Heart right ventricle (tissue), 16 donors: Measurements from ENCODE around the gene TNNC2. TPM values are rescaled to one million over a fixed set of nuclear protein-coding genes. Genes with fewer than 3 reads are reported as not detected.

Experiments used
- ATAC-seq, 8 donors: fragments of 200-7000 bp; cut with Tn5 transposase; one replicate each; pipeline ENCODE4 v1.9.1; 2020; ENCODE audit warnings: mild to moderate bottlenecking in 8 of 8, moderate library complexity in 8 of 8, moderate number of reproducible peaks in 1 of 8
- DNase-seq, 2 donors: peaks; one replicate each; pipeline ENCODE4 v3.0.0-alpha.2; 2020
- H3K27ac ChIP-seq, 10 donors: fragments of 200-600 bp; sonication (generic) in 2 of 10; one replicate each; pipeline versions ENCODE4 v1.5.0 to v1.8.0; 2020 to 2022; ENCODE audit warnings: mild to moderate bottlenecking in 3 of 10
- H3K27me3 ChIP-seq, 7 donors: fragments of 200-600 bp; one replicate each; pipeline ENCODE4 v1.8.0; 2021 to 2022; ENCODE audit warnings: mild to moderate bottlenecking in 2 of 7
- H3K36me3 ChIP-seq, 9 donors: fragments of 200-600 bp; sonication (generic) in 1 of 9; one replicate each; pipeline versions ENCODE4 v1.5.0 to v1.8.0; 2020 to 2022; ENCODE audit warnings: mild to moderate bottlenecking in 2 of 9
- H3K4me1 ChIP-seq, 9 donors: fragments of 200-600 bp; sonication (generic) in 1 of 9; one replicate each; pipeline versions ENCODE4 v1.5.0 to v1.8.0; 2020 to 2022; ENCODE audit warnings: mild to moderate bottlenecking in 4 of 9
- H3K4me3 ChIP-seq, 10 donors: fragments of 200-600 bp; sonication (generic) in 2 of 10; one replicate each; pipeline versions ENCODE4 v1.5.0 to v1.8.0; 2020 to 2022; ENCODE audit warnings: mild to moderate bottlenecking in 7 of 10, moderate library complexity in 2 of 10
- H3K9me3 ChIP-seq, 11 donors: fragments of 200-600 bp in 10 of 11; sonication (generic) in 2 of 11; one replicate each; pipeline versions ENCODE4 v1.5.0 to v1.8.0; 2013 to 2022; ENCODE audit warnings: mild to moderate bottlenecking in 2 of 11, control low read depth in 1 of 11, moderate library complexity in 1 of 11
- whole genome bisulfite sequencing, 2 donors: extraction: QIAGEN DNeasy Blood & Tissue Kit; methylation state at CpG; one replicate each; pipeline ENCODE4 v1.1.7; 2013; ENCODE audit warnings: inconsistent platforms in 1 of 2; 5-methylcytosine and 5-hydroxymethylcytosine counted together
- intact Hi-C, 10 donors: fragments of 100-400 bp; cut with DNase I; formaldehyde crosslinking; loops; one replicate each; pipeline versions ENCODE4 v1.11.1 to v1.14.2; 2022
- polyA plus RNA-seq, 2 donors: library from polyadenylated mRNA; stranded (reverse); fragments of 200-250 nt; gene quantifications; one replicate each; pipeline ENCODE4 v1.2.3, GENCODE V29; 2013
- total RNA-seq, 10 donors: library from RNA; stranded (reverse); fragmentation: NEBNext Ultra II Directional in 3 of 10; extraction: Animal tissue kit (Norgen Biotek cat#: 25700) in 3 of 10; gene quantifications; one replicate each; pipeline versions ENCODE4 v1.2.1 to v1.2.4, GENCODE V29; 2021 to 2023
- TF ChIP-seq, protein P1 (sequence below), 9 donors: fragments of 200-600 bp; sonication (generic) in 2 of 9; IDR thresholded peaks; one replicate each; pipeline versions ENCODE4 v1.5.0 to v1.8.0; 2021 to 2022; ENCODE audit warnings: antibody characterized with exemption in 9 of 9, mild to moderate bottlenecking in 5 of 9, moderate library complexity in 1 of 9
- donor health status: Arrhythmogenic right ventricular cardiomyopathy.
- donor health status: ischemic (EF 13 %, LVEDD 7.1; RV severe dilation, severe dysfunction).
- donor health status: healthy with polysubstance abuse.
- donor health status: DM: no; HTN: yes; CAD: no.
- donor health status: DM: no; HTN: no; CAD: no.
- donor health status: ischemic (EF 25% LVEDD 6.9; RV normal size, moderate dysfunction).
- donor health status: ischemic (EF 25% LVEDD 5.7; RV mildly dilated, moderate dysfunction).
- donor health status: healthy.
- donor health status: DM: yes; HTN: yes; CAD: no.
- donor health status: Ischemic cardiomyopathy.
- donor health status: ischemic (EF 35%, LVEDD 5.7; RV mildly dilated, moderate dysfunction).
- donor health status: nonischemic (EF 11% LVEDD 7.7; RV severe dilation, severe dysfunction).
- donor health status: DM: yes; HTN: yes; CAD: no.
- donor health status: PGD.
- donor health status: ischemic (EF 29% LVEDD 5.4; RV normal size, mild dysfunction).
- donor health status: nonischemic (EF 23%, LVEDD 6.1; RV moderate dilation, normal function).

The TNNC2 gene
- total and polyA plus RNA-seq, 12 donors, result 0.44 to 0.88 (median 0.59) TPM; not detected in 9

GRCh38 chr20:45827712-45828111 is 600 bp upstream of the TNNC2 start:
- no peaks in the 10 kb centered on the region for H3K36me3 ChIP-seq
- H3K27me3 ChIP-seq, result peaks cover under 1 to 21% (median 17%) of the 10 kb centered on the region in 7 donors
- TF ChIP-seq, protein P1, sequence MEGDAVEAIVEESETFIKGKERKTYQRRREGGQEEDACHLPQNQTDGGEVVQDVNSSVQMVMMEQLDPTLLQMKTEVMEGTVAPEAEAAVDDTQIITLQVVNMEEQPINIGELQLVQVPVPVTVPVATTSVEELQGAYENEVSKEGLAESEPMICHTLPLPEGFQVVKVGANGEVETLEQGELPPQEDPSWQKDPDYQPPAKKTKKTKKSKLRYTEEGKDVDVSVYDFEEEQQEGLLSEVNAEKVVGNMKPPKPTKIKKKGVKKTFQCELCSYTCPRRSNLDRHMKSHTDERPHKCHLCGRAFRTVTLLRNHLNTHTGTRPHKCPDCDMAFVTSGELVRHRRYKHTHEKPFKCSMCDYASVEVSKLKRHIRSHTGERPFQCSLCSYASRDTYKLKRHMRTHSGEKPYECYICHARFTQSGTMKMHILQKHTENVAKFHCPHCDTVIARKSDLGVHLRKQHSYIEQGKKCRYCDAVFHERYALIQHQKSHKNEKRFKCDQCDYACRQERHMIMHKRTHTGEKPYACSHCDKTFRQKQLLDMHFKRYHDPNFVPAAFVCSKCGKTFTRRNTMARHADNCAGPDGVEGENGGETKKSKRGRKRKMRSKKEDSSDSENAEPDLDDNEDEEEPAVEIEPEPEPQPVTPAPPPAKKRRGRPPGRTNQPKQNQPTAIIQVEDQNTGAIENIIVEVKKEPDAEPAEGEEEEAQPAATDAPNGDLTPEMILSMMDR (IDR thresholded peaks at IDR 0.05), result no peak
- ATAC-seq, result no peak
- no peaks in the 10 kb centered on the region for H3K9me3 ChIP-seq
- intact Hi-C loops, result loop anchor here in 5 of 10 donors (10.0 kb wide), 2 partner anchors 107 to 137 kb away; partner anchors contain the start of gene PCIF1 (in 1 of the 5)
- H3K4me3 ChIP-seq, result no peak overlapping the region
- peaks cover 3 to 42% (median 28%) of the 10 kb centered on the region in 9 donors for H3K4me1 ChIP-seq
- 76 to 91% methylated on average over 6 of the region's 6 CpGs for WGBS, 2 donors
- DNase-seq, result no peak
- H3K27ac ChIP-seq, result peak overlapping the region in 1 of 10 donors; percentile 24

GRCh38 chr20:45826381-45827019 is 612 bp downstream of the TNNC2 start:
- Histone ChIP-seq H3K27me3 (peaks cover 3 to 33% (median 28%) of the 10 kb centered on the region in 7 donors), H3K36me3 (no peaks in the 10 kb centered on the region), H3K27ac (peak overlapping the region in 7 of 10 donors; percentile 15 to 68 (median 46)), H3K4me1 (peaks cover 4 to 40% (median 27%) of the 10 kb centered on the region in 9 donors), H3K4me3 (no peak overlapping the region), H3K9me3 (no peaks in the 10 kb centered on the region)
- WGBS, 2 donors, result 54% methylated on average over 6 of the region's 6 CpGs
- intact Hi-C loops, result loop anchor here in 5 of 10 donors (10.0 kb wide), 2 partner anchors 108 to 138 kb away; partner anchors contain the start of gene PCIF1 (in 1 of the 5)
- DNase-seq (peak in 1 of 2 donors; percentile 47), ATAC-seq (peak; percentile 23 to 78 (median 52))
- TF ChIP-seq, protein P1 (IDR thresholded peaks at IDR 0.05), result no peak

GRCh38 chr20:45823949-45824835 is 2.9 kb downstream of the TNNC2 start:
- H3K27me3 ChIP-seq, result peaks cover 3 to 53% (median 35%) of the 10 kb centered on the region in 7 donors
- peak; percentile 57 to 76 (median 67) for ATAC-seq
- TF ChIP-seq, protein P1 (IDR thresholded peaks at IDR 0.05), result peak; percentile 5 to 61 (median 49)
- H3K36me3 ChIP-seq, result no peaks in the 10 kb centered on the region
- peak in 1 of 2 donors; percentile 60 for DNase-seq
- no peaks in the 10 kb centered on the region for H3K9me3 ChIP-seq
- intact Hi-C loops, result loop anchor here in 5 of 10 donors (5.0 to 10.0 kb wide), 3 partner anchors 111 to 141 kb away; partner anchors contain the start of gene PCIF1 (in 1 of the 5)
- peak overlapping the region in 5 of 10 donors; percentile 3 to 30 (median 28) for H3K4me3 ChIP-seq
- 14 to 16% methylated on average over 57 of the region's 57 CpGs for WGBS, 2 donors
- H3K4me1 ChIP-seq, result peaks cover 4 to 40% (median 26%) of the 10 kb centered on the region in 9 donors
- H3K27ac ChIP-seq, result no peak overlapping the region

- Histone ChIP-seq H3K27me3 (peaks cover 3 to 53% (median 35%) of the 10 kb centered on the region in 7 donors), H3K4me1 (peaks cover 4 to 37% (median 26%) of the 10 kb centered on the region in 9 donors), H3K36me3 (no peaks in the 10 kb centered on the region), H3K9me3 (no peaks in the 10 kb centered on the region), H3K4me3 (peak overlapping the region in 3 of 10 donors; percentile 13 to 37 (median 18)), H3K27ac (no peak overlapping the region)
- ATAC-seq, result peak; percentile 19 to 36 (median 24)
- no peak for DNase-seq
- 3 to 6% methylated on average over 24 of the region's 24 CpGs for WGBS, 2 donors
- intact Hi-C loops, result loop anchor here in 5 of 10 donors (5.0 to 10.0 kb wide), 3 partner anchors 112 to 142 kb away; partner anchors contain the start of gene PCIF1 (in 1 of the 5)
- TF ChIP-seq, protein P1 (IDR thresholded peaks at IDR 0.05), result no peak
Observed at GRCh38 chr20:45822857-45823256, 4.3 kb downstream of the TNNC2 start.
